Renal pelvis (tissue), 12 donors: Measurements from ENCODE around the gene GRB10. TPM values are rescaled to one million over a fixed set of nuclear protein-coding genes. Genes with fewer than 3 reads are reported as not detected.

ENCODE experiments used
- DNase-seq: peaks from one replicate; pipeline ENCODE4 v3.0.0-alpha.2; 2013
- long read RNA-seq, 16 experiments: transcript quantifications; one replicate each; lab custom pipeline, GENCODE V29; 2026
- polyA plus RNA-seq, 3 donors: library from polyadenylated mRNA; unstranded; fragments of 120-200 nt; gene quantifications; one replicate each; pipeline ENCODE4 v1.2.1, GENCODE V29; 2013; ENCODE audit not compliant: insufficient read length in 3 of 3

The GRB10 gene
- polyA plus RNA-seq = 10 to 100 TPM; 31.3 to 50.8 (median 45.3) TPM
- long read RNA-seq, donor 1, full-length matches to known transcripts = 1 of 1 reads
- long read RNA-seq, donor 1, partial matches to known transcripts = 0 of 1 reads
- long read RNA-seq, donor 1, other reads (novel, unspliced or antisense) = 0 of 1 reads
- long read RNA-seq, donor 2, full-length matches to known transcripts = 3 of 3 reads
- long read RNA-seq, donor 2, partial matches to known transcripts = 0 of 3 reads
- long read RNA-seq, donor 2, other reads (novel, unspliced or antisense) = 0 of 3 reads
- long read RNA-seq, donor 3, full-length matches to known transcripts = 1 of 1 reads
- long read RNA-seq, donor 3, partial matches to known transcripts = 0 of 1 reads
- long read RNA-seq, donor 3, other reads (novel, unspliced or antisense) = 0 of 1 reads
- long read RNA-seq, donor 4, partial matches to known transcripts = 0 of 1 reads
- long read RNA-seq, donor 4, other reads (novel, unspliced or antisense) = 0 of 1 reads
- long read RNA-seq, donor 5, full-length matches to known transcripts = 1 of 1 reads
- long read RNA-seq, donor 5, partial matches to known transcripts = 0 of 1 reads
- long read RNA-seq, donor 5, other reads (novel, unspliced or antisense) = 0 of 1 reads
- long read RNA-seq, donor 6, full-length matches to known transcripts = 3 of 3 reads
- long read RNA-seq, donor 6, partial matches to known transcripts = 0 of 3 reads
- long read RNA-seq, donor 6, other reads (novel, unspliced or antisense) = 0 of 3 reads
- long read RNA-seq, donor 7, partial matches to known transcripts = 0 of 1 reads
- long read RNA-seq, donor 7, other reads (novel, unspliced or antisense) = 0 of 1 reads
- long read RNA-seq, donor 8 = 0 reads
- long read RNA-seq, donor 9, partial matches to known transcripts = 0 of 1 reads
- long read RNA-seq, donor 9, other reads (novel, unspliced or antisense) = 0 of 1 reads
- long read RNA-seq, donor 10, partial matches to known transcripts = 0 of 2 reads
- long read RNA-seq, donor 10, other reads (novel, unspliced or antisense) = 0 of 2 reads
- long read RNA-seq, donor 11, partial matches to known transcripts = 0 of 2 reads
- long read RNA-seq, donor 11, other reads (novel, unspliced or antisense) = 0 of 2 reads
- long read RNA-seq, donor 12, partial matches to known transcripts = 0 of 1 reads
- long read RNA-seq, donor 12, other reads (novel, unspliced or antisense) = 0 of 1 reads
- long read RNA-seq, donor 13, partial matches to known transcripts = 0 of 1 reads
- long read RNA-seq, donor 13, other reads (novel, unspliced or antisense) = 0 of 1 reads
- long read RNA-seq, donor 14, partial matches to known transcripts = 0 of 1 reads
- long read RNA-seq, donor 14, other reads (novel, unspliced or antisense) = 0 of 1 reads
- long read RNA-seq, donor 15 = 0 reads
- long read RNA-seq, donor 16, full-length matches to known transcripts = 4 of 4 reads
- long read RNA-seq, donor 16, partial matches to known transcripts = 0 of 4 reads
- long read RNA-seq, donor 16, other reads (novel, unspliced or antisense) = 0 of 4 reads

DNA sequence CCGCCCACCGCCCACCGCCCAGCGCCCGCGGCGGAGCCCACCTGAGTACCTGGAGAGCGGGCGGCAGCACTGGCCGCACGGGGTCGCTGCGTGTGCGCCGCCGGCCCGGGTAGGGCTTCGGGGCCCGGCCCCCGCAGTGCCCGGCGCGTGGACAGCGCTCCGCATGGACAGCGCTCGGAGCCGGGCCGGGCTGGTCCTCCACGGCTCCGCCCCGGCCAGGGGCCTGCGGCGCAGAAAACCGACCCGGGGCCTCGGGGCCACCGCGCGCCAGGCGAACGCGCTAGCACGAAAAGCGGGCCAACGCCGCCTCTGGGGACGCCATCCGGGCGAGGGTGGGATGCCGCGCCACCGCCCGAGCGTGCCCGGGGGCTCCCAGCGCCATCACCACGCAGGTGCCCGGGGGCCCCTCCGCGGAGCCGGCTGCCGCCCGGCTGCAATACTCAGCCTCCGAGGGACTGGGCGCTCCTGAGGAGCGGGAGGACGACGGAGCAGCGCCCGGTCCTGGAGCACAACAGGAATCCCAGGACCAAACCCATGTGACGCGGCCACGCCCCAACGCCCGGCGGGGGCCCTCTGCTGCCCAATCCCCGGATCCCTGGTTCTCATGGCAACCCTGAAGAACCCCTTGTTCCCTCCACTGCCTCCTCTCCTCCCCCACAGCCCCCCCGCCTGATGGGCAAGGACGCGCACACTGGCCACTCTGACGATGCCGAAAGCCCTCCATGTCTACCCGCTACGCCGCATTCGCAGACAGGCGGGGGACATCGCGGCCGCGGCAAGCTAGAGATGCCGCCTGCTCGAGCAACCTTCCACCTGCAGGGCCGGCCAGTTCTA, at the start of gene GRB10:
Gene GRB10 (minus strand): TSS at position 522 of the 834 bp plus-strand sequence. CDS start 50,574 bp downstream, outside the sequence.
- no peak for DNase-seq

DNA sequence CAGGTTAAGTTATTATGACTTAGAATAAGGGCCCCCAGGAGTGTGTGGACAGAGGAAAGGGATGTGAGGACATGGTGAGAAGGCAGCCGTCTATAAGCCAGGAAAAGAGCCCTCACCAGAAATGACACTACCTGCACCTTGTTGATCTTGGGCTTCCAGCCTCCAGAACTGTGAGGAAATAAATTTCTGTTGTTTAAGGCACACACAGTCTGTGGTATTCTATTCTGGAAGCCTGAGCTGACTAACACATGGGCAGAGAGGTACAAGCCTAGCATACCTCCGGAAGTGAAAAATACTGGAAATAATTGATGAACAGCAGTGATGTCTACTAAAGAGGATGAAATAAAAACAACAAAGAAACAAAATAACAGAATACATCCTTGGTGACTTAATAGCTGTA, 46.1 kb upstream of the GRB10 start:
- DNase-seq = no peak

- DNase-seq = no peak
Observed at GRCh38 chr7:50828116-50828515, 45.4 kb upstream of the GRB10 start.

- DNase-seq = no peak
Observed at GRCh38 chr7:50827281-50827680, 44.6 kb upstream of the GRB10 start.

GRCh38 chr7:50826371-50827172, 43.9 kb upstream of the GRB10 start:
- DNase-seq = no peak

DNA sequence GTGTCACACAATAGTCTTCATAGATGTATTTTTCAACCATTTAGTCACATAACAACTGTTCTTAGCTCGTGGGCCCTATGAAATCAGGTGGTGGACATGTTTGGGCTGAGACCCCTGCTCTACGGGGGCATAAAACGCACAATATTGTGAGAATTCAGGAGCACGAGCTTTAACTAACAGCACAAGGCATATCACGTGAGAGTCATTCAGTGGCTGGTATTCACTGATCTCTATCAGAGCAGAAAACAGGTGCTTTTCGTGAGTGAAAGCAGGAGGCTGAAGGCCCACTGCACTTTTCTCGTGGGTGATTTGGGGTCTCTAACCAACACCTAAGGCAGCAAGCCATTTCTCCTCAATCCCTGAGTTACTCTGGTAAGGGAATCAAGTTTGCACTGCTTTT, 42.8 kb upstream of the GRB10 start:
- no peak for DNase-seq

DNA sequence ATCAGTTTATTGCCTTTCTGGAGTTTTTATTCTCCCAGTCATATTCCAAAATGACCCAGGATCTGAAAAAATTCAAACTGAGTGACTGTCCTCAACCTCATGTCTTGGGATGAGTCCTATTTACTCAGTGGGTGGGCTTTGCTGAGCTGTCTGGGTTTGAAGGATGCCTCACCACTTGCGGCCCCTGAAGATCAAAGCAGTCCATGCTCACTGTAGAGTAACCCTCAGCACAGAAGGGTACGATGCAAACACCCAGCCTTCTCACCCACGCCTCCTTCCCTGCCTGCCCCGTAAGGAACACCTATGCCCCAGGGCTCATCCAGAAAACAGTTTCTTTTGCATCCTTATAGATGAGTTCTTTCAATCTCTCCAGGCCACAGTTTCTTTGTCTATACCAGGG, 42.2 kb upstream of the GRB10 start:
- DNase-seq = no peak

DNA sequence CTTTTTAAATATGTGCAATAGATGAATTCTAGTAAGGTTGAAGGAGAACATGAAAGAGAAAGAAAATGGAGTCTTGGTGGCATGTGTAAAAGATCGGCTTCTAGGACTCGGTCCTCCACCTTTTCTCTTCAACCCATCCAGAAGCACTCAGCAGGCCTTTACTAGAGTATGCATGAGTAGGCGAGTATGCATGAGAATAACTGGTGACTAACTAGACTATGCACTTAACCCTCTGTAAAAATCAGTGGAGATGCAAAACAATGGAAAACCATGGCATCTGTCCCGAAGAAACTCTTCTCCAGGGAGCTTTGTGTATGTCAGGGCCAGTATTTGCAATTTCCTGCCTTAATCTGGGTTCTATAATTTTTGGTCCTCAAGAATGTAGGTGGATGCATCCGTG, 40.0 kb upstream of the GRB10 start:
- DNase-seq = no peak

DNA sequence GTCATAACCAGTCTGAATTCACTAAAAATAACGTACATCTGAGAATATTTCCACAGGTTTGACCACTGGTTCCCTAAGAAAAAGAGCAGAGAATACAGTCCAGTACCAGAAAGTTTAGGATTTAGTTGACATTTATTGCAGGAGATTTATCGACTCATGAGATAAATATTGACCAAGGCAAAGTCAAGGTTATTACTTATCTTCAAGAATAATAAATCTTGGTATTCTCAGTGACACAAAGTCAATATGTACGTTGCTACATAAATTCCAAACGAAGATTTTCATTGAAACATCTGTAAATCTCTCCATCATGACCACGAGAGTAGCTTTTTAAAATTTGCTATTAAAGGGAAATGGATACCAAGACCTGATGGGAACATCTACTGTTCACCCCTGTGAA, 39.4 kb upstream of the GRB10 start:
- no peak for DNase-seq

- no peak for DNase-seq
Observed at GRCh38 chr7:50821457-50822008, 38.8 kb upstream of the GRB10 start.

GRCh38 chr7:50818324-50818723, 35.6 kb upstream of the GRB10 start:
- DNase-seq = no peak

GRCh38 chr7:50817561-50817960, 34.9 kb upstream of the GRB10 start:
- DNase-seq = no peak

GRCh38 chr7:50815138-50815537, 32.4 kb upstream of the GRB10 start:
- DNase-seq = no peak

DNA sequence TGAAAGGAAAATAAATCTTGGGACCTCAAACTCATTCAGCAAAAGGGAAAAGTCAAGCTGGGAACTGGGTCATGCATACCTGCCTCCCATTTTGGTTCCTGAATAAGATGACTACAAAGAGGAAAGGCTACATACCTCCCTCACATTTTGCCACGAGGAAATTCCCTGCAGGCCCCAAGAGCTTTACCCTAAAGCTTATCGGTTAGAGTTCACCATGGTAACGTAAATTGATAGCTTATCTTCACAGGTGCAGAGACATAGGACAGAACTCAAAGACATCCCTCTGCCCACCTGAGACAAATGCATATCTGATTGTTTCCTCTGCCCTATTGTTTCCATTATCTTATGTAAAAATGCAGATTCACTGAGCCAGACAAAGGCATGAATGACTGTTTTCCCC, 31.5 kb upstream of the GRB10 start:
- DNase-seq = no peak

DNA sequence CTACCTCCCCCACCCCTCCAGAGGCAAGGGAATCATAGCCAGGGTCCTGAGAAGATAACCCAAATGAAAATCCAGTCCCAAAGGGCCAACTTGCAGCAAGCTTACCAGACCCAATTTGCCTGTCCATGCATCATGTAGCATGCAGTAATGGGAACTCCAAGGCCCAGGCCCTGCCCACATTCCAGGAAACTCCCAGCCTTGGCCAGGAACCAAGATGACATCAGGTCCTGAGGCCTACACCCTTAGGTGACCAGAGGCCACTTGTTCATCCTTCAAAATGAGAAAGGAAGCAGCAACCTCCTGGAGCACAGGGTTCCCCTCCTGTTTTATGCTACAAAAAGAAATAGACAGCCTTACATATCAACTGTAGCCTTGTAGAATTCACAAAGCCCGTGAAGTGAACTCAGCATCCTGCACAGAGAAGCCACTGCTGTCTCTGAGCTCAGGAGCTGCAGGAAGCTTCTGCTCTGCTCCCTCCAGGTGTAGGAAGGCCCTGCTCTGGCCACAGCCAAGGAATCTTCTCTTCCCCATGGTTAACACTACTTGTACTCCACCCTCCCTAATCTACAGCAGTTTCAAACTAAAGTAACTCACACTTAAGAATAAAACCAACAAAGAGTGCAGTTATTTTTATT, 30.3 kb upstream of the GRB10 start:
- DNase-seq = peak; percentile 66

GRCh38 chr7:50812094-50812493, 29.4 kb upstream of the GRB10 start:
- no peak for DNase-seq

GRCh38 chr7:50808282-50808888, 25.7 kb upstream of the GRB10 start:
- DNase-seq = no peak

GRCh38 chr7:50807026-50807730, 24.5 kb upstream of the GRB10 start:
- DNase-seq = no peak
